C4-2B (cell line): Measurements from ENCODE around the gene PAIP1.

ENCODE experiments used
- CTCF ChIP-seq: fragments of 450-650 bp; conservative IDR thresholded peaks from 2 replicates; pipeline ENCODE4 v1.5.1; 2017; ENCODE audit warnings: mild to moderate bottlenecking
- ZFX ChIP-seq: fragments of 450-650 bp; IDR thresholded peaks from 2 replicates; pipeline ENCODE4 v1.6.1; 2017

- TF ChIP-seq CTCF (no peak), ZFX (no peak)
Observed at GRCh38 chr5:43583724-43584123, 26.8 kb upstream of the PAIP1 start.
